HG03575 (cell line): Measurements from ENCODE around the gene ATP8B1.

Experiments
- ATAC-seq: cut with Tn5 transposase; IDR thresholded peaks from one replicate; pipeline ENCODE4 v1.9.1; 2021; ENCODE audit not compliant: unreplicated experiment, insufficient number of reproducible peaks, low FRiP score; ENCODE audit errors: extremely low read depth

The ATP8B1 gene

DNA sequence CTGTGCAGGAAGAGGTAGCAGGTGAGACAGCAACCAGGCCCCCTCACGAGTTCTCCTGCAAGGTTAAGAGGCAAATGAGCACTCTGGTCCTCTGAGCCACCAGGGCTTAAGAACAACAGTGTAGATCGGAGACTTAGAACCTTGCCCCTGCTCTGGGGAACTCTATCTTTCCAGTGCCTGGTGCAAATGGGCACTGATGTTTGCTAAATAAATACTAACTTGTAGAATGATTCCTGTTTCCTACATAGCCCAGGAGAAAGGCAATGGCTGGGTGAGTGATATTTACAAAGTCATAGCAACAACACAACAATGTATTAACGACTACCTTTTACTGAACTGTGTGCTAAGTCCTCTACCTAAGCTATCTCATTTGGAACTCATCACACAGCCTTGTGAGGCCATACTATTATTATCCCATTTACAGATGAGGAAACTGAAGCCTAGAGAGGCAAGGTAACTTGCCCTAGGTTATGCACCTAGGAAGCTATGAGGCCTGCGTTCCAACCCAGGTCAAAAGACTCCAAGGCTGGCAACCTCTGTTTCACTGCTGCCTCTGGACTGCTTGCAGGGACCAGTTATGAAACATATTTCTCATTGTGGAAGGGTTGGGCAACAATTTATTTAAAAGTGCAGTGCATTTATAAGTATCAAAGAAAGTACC is 4.3 kb downstream of the ATP8B1 start:
- no peak for ATAC-seq

DNA sequence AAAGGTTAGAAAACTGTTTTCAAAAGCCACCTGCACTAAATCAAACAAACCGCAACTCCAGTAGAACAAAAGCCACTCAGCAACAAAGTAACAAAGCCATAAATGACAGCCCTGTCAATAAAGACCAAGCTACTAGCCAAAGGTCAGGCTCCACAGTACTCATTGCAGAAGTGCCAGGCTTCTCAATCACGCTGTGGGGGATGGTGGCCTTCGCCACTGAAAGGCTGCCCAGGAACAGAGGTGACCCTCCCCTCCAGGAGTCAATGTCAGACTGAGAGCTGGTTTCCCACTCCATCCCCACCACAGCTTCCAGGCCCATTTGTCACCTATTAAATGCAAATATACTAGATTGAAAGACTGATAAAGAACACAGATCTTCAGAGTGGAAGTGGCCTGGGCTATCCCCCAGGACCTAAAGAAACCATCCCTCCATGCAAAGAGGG is 5.9 kb downstream of the ATP8B1 start:
- ATAC-seq = no peak

DNA sequence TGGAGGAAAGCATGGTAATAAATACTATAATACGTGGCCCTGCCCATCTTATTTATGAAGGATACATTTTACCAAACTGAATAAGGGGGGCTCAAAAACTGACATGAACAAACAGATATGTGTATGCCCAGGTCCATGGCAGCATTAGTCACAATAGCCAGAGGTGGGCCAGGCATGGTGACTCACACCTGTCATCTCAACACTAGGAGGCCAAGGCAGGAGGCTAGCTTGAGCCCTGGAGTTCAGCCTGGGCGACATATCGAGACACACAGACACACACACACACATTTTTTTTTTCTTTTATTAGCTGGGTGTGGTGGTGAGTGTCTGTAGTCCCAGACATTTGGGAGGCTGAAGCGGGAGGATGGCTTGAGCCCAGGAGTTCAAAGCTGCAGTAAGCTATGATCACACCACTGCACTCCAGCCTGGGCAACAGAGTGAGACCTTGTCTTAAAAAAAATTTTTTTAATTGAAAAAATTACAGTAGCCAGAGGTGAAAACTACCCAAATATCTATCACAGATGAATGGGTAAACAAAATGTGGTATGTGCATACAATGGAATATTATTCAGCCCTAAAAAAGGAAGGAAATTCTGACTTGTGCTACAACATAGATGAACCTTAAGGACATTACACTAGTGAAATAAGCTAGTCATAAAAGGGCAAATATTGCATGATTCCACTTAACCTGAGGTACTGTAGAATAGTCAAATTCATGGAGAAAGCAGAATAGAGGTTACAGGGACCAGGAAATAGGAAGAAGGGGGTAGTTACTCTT is 8.0 kb downstream of the ATP8B1 start:
- no peak for ATAC-seq

DNA sequence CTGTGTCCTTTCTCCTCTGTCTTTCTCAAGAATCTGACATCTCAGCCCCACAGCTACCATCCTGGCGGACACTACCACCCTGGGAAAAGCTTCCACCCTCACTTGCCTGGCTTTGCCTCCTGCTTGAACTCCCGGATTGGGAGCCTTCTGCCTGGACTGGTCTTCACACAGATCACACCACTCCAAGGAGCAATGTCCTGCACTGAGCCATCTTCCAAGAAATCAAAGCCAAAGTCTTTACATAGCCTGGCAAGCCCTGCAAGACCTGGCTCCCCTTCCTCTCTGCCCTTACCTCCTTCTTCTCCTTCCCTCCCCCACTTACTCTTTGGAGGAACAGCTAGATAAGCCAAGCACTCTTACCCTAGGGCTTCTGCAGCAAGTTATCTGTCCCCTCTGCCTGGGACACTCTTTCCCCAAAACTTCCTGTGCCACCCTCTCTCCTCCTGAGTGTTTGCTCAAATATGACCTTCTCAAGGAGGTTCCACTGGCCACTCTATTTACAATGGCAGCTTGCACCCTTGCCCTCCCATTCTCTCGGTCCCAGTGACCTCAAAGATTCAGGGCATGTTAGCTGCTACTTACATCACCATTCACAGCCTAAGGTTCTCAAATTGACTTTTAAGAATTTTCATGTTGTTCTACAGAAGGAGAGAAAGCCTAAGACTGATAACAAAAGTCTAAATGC is 9.7 kb downstream of the ATP8B1 start:
- no peak for ATAC-seq

DNA sequence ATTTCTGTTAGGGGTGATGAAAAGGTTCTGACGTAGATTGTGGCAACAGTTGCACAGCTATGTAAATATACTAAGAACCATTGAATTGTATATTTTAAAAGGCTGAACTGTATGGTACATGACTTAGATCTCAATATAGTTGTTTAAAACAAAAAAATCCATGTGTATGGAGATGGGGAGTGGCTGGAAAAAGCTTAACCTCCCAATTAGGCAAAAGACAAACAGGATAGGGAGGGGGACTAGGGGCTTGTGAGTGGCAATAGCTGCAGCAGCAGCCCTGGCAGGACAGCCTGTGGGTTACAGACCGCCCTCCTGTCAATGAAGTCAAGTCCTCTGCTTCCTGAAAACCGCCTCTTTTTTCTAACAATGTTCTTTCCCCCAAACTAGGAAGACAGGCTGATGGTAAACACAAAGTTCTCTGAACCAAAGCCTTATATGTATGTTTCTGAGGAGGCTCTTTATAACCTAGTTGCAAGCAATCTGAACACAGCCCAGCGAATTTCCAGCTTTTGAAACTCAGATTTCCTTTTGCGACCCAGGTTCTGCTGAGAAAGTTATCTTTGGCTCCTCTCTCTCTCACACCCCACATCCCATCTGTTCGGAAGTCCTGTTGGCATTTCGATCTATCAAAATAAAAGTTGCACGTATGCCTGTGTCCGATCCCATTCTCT is 10.3 kb downstream of the ATP8B1 start:
- ATAC-seq = no peak

DNA sequence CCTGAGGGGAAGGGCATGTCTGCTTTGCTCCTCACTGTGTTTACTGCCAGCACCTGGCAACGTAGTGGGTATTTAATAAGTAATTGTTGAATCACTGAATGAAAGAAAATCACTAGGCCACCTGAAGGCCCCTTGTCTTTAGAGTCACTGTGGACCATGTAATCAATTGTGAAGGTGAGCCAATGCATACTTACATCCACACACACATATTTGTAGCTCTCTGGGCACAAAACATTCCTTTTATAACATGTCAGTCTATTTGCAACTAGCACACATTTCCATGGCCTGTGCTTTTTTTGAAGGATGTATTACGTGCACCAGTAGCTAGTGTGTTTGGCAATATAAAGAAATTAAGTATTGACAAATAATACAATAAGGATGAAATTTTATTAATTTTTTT is 11.2 kb downstream of the ATP8B1 start:
- ATAC-seq = no peak

DNA sequence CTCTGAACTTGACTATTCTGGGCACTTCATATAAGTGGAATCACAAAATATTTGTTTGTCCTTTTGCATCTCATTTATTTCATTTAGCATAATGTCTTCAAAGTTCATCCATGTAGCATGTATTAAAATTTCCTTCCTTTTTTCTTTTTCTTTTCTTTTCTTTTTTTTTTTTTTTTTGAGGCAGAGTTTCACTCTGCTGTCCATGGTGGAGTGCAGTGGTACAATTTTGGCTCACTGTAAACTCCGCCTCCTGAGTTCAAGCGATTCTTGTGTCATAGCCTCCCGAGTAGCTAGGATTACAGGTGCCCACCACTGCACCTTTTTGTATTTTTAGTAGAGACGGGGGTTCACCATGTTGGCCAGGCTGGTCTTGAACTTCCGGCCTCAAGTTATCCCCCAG is 11.9 kb downstream of the ATP8B1 start:
- ATAC-seq = no peak

DNA sequence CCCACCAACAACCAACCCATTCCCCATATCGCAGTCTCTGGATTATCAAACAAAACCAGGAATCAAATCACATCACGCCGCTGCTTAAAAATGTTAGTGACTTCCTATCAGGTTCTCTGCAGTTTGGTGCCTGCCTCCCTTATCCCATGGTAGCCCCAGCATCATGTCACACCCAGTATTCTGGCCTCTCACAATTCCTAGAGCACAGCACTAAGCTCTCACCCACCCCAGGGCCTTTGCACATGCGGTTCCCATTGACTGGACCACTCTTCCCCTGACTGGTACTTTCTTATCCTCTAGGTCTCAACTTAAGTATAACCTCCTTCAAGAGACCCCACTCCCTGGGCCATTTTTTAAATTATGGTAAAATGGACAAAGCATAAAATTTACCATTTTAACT is 12.8 kb downstream of the ATP8B1 start:
- no peak for ATAC-seq

DNA sequence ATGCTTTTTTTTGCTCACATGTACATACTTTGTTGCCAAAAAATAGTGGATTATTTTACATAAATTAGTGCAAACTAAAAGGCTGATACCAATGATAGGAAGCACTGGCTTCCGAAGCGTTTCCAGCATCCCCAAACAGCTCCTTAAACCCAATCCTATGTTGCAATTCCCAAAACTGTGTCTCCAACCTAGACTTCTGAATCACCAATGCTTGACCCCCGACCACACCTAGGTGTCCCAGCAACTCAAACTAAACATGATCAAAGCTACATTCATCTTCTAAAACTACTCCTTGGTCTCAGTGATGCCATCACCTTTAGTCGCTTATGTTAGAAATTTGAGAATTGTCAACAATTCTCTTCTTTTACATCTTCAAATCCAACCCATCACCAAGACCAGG is 13.4 kb downstream of the ATP8B1 start:
- ATAC-seq = no peak

DNA sequence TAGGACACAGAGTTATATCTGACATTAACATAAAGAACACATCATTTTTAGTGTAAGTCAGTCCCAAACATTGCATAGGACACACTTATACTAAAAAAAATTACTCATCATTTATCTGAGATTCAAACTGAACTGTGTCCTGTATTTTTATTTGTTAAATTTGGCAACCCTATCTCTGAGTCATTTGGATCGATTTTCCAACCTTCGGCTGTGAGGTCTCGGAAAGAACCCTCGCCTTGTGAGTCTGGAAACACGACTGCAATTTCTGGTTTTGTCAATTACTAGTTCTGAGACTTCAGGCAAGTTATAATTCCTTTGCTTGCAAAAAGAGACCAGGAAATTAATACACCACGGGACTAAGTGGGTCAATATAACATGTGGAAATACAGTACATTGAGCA is 14.0 kb downstream of the ATP8B1 start:
- no peak for ATAC-seq

DNA sequence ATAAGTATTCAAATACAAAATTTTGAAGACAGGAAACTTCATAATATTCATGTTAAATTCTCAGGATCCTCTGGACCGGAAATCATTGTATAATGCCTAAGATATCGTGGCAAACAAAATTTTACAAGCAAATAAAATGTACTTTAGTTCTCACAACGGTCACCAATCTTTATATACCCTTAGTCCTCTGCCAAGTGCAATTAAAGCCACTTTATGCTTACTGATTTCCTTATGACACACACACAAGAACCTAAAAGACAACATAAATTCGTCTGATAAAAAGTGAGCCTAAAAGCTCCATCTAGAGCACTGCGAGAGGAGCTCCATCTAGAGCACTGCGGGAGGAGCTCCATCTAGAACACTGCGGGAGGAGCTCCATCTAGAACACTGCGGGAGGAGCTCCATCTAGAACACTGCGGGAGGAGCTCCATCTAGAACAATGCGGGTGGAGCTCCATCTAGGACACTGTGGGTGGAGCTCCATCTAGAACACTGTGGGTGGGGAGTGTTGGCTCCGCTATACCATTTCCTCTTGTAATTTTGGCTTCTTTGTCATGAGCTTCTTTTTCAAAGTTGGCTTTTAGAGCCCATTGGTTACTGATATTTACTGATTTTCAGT is 15.9 kb downstream of the ATP8B1 start:
- ATAC-seq = no peak

DNA sequence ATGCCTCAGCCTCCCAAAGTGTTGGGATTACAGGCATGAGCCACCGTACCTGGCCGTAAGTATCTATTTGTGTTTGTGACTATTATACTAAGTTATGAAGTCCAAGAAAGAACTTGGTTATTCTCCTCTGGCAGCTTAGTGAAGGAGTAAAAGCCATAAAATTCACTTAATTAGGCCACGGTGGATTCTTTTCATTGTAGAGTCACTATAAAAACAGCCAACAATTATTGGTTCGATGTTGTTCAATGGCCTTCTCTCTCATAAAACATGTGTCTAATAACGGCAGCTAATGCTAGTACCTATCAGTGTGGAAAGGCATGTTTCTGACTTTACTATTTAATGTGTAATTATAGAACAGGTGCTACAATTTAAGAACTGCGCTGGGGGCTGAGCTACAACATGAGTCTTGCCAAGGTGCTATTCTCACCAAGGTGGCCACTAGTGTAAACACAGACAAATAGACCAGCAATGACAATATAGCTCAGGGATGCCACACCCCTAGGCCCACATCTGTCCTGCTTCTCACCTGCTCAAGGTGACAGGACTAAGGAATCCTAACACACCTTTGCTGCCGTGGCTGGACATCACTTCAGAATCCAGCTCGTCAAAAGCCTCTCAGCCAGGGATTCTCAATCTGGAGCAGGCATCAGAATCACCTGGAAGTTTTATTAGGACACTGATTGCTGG is 17.2 kb downstream of the ATP8B1 start:
- ATAC-seq = no peak

DNA sequence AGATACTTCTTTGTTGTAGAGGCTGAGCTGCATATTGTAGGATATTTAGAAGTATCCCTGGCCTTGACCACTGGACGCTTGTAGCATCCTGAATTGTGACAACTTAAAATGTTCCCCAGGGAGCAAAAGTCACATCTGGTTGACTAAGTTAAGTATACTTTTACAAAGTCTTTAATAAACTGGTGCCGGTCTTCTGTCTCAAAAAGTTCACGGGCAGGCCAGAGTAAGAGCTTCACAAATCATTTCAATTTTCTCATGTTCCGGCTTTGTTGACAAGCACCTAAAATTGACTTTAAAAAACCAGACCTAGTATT is 18.4 kb downstream of the ATP8B1 start:
- no peak for ATAC-seq

DNA sequence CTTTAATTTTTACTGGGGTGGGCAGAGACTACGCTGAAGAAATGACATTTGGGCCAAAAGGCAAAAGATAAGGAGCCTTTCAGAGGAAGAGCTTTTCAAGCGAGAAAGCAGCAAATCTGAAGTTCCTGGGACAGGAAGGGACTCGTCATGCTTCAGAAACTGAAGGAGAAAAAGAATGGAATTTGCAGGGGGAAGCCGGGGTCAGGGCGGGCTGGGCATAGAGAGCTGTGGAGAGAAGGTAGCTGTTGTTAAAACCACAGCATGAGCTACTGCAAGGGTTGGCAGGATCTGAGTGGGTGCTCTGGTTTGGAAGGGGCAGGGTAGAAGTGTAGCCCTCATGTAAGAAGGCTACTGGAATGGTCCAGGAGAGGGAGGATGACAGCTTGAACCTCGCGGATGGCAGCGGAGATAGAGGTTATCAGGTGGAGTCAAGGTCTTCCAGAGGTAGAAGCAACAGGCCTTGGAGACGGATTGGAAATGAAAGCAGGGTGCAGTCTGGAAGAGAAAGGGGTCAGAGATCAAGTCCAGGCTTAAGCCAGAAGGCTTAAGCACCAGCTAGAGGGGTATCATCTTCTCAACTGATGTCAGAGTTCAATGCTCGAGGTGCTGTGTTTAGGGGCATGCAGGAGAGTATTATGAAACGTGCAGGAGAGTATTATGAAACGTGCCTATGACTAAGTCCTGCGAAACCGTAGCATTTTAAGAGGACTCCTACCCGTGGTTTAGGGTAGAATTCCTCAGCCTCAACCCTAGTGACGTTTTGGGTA is 18.9 kb downstream of the ATP8B1 start:
- no peak for ATAC-seq

DNA sequence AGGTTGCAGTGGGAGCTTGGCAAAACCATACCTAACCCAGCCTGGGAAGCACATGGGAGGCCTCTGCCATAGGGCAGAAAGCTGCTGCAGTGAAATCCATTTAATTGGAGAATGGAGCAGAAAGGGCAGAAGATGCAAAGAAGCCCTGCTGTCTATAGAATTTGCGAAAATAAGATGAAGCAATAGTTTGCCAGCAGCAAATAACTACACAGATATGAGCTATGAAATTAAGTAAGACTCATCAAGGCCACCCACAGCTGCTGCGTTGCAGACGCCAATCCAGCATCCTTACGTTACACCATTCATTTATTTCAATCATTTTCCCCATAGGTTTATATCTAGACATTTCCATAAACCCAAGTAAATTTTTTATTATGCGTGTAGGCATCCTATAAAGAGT is 21.1 kb downstream of the ATP8B1 start:
- ATAC-seq = no peak

DNA sequence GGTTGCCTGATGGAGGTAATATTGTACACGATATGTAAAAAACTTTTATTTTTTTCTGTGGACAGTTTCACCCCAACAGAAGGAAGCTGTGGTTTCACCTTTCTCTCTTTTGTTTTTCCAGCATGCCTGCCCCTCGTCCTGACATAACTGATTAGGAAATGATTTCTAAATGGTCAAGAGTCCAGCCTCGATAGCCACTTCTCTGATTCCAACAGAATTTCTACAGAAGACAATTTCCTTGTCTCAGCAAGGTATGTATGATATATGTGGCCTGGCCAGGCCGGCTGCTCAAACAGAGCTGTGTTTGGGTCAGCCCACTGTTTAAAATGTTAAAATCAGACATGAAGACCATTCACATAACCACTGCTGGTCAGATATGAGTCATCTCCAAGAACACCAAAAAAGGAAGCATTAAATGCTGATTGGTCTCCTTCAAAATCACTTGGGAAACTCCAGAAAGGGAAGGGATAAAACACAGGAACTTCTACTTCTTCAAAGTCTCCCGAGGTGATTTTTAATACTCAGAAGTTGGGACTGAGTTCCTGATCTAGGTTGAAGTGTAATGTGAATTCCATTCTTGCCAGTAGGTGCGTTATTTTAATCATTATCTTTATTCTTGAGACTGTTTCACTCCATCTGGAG is 22.3 kb downstream of the ATP8B1 start:
- no peak for ATAC-seq

DNA sequence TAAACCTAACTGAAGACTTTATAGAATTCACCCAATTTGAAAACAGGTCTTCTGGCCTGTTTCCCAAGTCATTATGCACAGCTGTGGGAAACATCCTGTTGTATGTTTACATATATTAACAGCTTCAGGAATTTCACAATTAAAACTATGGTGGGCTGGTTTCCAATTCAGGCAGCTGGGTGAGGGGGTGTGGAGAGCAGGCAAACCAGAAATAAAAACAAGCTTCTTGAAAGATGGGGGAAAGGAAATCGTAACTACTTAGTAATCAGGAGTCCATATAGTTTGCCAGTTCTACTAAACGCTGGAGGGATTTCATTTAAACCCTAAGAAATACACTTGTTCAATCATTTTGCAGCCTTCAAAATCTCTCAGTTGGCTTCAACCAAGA is 22.8 kb downstream of the ATP8B1 start:
- ATAC-seq = no peak

DNA sequence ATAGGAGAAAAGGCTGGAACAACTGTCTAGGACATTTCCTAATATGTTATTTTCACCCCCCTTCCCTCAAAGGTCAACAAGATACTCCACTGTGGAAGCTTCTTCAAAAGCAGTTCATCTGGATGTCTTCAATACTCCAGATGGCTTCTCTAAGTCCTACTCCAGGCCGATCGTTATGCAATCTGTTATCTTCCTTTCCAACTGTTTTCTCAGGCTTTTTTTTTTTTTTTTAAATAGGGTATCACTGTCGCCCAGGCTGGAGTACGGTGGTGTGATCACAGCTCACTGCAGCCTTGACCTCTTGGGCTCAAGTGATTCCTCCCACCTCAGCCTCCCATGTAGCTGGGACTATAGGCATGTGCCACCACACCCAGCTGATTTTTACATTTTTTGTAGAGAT is 26.3 kb downstream of the ATP8B1 start:
- no peak for ATAC-seq
